Effector CD4-positive, alpha-beta T cell (primary cell): ENCODE measurements around the gene UHRF1.
"Not testable (repeated sequence)": the region's sequence is repeated elsewhere in the genome, so short reads cannot be mapped to it uniquely, and the experiment has no call there.

Experiments used
- DNase-seq: peaks from one replicate; pipeline ENCODE4 v3.0.0-alpha.2; 2020
- total RNA-seq: gene quantifications from one replicate; lab custom pipeline; 2026; lab: John Stamatoyannopoulos, UW

Gene UHRF1
- total RNA-seq, result 1.9 reads per million, percentile 2 among the genes with 10 or more reads in this experiment

DNA sequence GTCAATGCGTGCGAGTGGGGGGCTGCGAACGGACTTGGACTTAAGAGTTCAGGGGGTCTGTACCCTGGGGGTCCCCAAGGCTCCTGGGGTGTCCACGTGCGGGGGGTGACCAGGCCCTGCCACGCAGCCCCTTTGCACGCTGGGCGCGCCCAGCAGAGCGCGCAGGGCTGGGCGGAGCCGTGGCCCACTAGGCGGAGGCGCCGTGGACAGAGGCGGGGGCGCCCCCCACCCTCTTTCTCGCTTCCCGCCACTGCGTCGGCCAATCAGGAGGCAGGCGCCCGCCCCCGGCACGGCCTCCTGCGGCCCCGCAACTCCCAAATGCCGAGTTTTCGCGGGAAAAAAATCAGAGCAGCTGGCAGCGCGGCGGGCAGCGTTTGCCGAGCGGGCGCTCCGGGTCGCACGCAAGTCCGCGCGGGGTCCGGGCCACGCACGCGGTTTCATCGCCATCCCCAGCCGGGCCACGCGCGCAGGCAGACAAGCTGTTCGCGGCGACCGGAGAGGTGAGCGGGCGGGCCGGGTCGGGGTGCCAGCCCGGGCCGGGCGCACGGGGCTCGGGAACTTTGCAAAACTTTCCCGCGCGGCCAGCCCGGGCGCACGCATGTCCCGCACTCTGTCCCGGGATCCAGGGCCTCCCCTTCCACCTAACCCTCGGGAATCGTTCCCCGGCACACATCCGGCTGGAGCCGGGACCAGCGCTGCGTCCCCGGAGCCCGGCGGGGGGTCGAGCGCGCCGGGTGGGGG, at the start of gene UHRF1:
UHRF1 (plus strand) TSS at position 346 of the 741 bp plus-strand sequence. CDS start 1,385 bp downstream, outside the sequence.
- DNase-seq, result no peak

DNA sequence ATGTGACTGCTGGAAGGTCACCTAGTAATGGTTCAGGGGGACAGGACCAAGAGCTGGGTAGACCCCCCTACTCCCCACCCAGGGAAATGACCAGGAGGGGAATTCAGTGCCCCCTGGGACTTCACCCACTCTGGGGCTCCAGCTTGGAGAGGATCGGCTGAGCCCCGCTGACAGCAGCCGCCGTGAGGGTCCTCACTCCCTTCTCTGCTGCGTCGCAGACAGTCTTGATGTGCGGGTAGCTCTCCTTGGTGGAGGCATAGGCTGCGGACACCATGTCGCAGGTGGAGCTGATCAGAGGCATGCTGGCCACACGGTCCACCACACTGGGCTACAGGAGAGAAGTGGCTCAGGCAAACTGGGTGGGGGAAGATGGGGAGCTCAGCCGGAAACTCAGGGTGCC, 49.6 kb upstream of the UHRF1 start:
- no peak for DNase-seq

DNA sequence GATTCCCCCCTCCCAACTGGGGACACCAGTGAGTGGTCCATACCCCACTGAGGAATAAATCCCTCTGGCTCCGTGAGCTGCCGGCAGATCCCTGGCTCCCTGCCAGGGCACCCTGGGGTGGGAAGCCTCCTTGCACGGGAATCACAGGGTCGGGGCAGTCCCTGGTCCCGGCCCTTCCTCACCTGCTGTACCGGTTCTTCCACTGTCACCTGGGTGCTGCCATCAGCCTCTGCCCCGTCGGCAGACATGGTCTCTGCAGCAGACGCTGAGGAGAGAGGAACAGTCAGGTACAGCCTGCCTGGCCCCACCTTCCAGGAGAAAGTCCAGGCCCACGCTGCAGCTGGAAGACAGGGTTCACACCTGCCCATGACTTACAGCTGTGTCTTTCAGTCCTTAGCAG, 48.2 kb upstream of the UHRF1 start:
- DNase-seq, result no peak

DNA sequence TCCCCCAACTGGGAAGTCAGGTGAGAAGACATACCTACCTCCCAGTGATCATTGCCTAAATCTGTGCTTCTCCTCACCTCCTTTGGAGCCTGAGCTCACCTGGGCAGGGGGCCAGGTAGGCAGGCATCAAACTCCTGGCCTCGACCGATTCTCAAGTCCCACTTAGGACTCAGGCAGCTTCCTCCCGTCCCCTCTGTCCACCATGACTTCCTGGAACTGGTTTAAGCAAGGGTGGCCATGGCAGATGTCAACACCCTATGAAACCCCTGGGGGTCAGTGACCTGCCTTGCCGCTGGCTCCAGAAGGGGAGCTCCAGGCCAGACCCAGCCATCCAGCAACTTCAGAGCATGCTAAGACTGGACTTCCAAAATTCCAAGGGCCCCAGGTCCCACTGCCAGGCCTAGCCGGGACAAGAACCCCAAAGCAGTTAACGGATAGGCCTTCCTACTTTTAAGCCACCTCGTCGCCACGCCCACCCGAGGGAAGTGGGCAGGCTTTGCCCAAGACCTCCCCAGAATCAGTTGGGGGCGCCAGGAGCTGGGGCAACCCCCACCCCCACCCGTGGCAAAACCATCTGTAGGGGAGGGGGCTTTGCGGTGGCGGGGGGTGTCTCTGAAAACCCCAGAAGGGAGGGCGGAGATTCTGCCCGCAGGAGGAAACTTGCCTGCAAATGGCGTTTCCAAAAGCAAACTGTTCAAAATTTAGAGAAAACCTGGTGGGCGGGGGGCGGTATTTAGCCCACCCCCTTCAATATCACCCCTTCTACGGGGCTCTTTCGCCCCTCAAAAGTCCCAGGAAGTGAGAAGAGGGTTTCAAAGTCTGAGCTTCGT, 42.5 kb upstream of the UHRF1 start:
- peak; percentile 29 for DNase-seq

DNA sequence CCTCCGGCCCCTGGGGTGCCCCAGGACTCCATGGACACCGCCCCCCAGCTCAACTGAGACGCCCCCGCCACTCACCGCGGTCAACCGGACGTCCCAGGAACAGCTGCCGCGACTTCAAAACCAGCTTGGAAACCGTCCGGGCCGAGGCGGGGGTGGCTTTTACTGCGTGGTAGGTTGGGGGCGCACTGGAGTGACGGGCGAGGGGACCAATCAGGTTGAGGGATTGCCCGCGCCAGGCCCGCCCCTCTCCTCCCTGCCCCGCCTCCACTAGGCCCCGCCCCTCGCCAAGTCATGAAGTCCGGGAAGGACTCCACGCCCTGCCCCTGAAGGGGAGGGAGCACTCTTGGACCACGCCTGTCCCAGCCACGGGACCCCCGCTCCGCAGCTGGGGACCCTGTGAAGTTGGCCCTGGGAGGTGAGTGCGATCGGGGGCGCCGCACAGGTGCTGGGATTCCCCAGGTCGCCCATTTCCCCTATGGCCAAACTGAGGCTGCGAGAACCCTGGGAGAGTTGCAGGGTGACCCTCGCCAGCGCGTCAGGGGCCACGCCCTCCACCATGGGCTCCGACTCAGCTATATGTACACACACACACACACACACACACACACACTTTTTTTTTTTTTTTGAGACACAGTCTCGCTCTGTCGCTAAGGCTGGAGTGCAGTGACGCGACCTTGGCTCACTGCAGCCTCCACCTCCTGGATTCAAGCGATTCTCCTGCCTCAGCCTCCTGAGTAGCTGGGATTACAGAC, 41.6 kb upstream of the UHRF1 start, which contains the start of gene PLIN3:
PLIN3 (minus strand) TSS at position 134 of the 752 bp plus-strand sequence. CDS start 6,273 bp downstream, outside the sequence.
- peak; percentile 84 for DNase-seq

DNA sequence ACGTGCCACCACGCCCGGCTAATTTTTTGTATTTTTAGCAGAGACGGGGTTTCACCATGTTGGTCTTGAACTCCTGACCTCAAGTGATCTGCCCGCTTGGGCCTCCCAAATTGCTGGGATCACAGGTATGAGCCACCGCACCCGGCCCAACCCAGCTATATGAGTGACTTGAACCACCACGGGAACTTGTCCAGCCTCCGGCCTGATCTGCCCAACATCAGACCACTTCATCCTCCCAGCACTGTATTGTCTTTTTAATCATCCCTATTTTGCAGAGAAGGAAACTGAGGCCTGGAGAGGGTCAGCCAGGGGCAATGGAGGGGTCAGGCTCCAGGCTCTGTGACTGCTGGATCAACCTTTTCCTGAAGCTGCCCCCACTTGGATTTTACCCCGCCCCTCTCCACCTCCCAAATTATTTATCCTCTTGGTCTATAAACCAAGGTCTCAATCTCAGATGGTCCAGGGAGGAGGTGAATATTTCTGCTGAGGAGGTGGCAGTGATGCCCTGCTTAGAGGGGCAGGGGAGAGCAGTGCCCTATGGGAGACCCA, 40.9 kb upstream of the UHRF1 start:
- no peak for DNase-seq

DNA sequence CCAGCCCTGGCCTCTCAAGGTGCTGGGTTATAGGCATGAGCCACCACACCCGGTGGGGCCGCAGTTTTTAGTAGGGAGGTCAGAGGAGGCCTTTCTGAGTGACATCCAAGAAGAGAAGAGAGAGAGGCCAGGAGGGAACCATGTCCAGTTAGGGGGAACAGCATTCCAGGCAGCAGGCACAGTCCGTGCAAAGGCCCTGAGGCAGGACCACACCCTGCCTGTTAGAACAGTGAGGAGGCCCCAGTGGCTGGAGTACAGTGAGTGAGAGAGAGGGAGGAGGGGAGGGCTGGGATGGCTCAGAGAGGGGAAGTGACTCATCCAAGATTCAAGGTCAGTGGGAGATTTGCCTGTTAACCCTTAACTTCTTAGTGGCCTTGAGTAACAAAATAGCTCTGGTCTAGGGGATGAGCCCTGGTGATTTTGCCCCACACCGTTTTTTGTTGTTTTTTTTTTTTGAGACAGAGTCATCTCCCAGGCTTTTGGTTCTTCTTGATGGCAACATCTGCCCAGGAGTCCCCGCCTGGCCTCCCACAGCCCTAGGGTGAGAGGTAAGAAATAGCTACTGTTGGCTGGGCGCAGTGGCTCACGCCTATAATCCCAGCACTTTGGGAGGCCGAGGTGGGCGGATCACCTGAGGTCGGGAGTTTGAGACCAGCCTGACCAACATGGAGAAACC, 39.1 kb upstream of the UHRF1 start:
- DNase-seq, result no peak

DNA sequence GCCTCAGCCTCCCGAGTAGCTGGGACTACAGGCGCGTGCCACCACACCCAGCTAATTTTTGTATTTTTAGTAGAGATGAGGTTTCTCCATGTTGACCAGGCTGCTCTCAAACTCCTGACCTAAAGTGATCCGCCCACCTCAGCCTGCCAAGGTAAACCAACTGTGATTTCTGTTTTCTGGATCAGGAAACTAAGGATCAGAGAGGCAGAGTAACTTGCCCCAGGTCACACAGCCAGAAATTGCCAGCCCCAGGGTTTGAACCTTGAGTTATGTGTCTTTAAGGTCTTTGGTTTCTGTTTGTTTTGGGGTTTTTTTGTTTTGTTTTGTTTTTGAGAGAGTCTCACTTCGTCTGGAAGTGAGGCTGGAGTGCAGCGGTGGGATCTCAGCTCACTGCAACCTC, 37.6 kb upstream of the UHRF1 start:
- DNase-seq, result no peak

DNA sequence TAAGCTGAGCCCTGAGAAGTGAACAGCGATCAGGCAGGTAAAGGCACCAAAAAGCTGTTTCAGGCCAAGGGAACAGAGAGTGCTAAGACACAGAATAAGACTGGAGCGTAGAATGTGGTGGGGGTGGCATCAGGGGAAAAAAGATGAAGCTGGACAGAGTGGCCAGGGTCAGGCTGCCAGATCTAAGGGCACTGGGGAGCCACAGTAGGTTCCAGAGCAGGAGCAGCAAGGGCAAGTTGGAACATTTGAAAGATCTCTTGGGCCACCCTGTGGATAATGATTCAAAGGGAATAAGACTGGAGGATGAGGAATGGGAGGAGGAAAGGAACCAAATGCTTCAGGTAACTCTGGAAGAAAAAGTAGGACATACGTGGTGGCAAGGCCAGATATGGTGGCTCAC, 35.4 kb upstream of the UHRF1 start:
- no peak for DNase-seq

DNA sequence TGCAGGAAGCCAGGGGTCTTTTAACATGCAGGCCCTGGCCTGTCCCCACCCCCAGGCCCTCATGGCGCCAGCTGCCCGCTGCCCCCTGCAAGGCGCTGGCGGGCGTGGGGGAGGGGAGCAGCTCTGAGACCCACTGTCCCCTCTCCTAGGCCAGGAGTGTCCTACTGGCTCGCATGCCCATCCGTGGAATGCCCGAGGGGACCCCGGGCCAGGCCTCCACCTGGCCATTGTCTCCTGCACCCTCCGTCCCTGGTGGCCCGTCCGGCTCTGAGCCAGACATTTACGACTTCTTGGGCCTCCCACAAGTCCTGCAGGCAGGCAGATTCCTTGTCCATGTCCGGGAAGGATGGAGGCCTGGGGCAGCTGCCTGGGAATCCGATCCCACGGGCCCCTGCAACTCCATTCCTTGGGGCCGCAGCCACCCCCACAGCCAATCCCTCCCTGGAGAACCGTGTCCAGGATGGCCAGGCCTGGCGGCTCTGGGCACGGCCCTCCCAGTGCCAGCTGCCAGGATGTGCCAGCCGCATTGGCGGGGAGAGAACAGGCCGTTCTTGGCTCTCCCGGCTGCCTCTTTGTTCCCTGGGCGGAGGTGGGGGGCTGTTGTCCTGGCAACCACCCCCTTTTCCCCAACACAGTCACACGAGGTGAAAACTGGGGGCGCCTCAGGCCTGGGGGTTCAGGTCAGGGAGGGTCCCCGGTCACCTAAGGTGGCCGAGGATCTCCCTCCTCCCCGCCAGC, 31.4 kb upstream of the UHRF1 start:
- DNase-seq, result no peak

DNA sequence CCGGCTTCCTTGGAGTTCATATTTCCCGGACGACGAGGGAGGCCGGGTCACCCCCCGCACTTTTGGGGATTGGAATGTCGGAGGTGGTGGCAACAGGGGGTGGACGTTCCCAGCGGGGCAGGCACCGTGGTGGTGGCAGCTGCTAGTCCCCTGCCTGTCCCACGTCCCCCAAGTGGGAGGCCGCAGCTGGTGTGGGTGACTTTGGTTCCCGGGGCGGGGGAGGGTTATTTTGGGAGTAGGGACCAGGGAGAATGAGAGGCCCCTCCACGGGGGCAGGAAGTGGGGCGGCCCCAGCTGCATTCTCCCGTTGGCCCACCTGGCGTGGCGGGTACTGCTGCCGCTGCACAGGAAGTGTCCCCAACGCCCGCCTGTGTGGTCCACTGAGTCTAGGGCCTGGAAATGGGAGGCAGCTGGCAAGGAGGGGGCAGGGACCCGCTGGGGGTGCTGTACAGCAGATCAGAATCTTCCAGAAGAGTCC, 30.8 kb upstream of the UHRF1 start:
- no peak for DNase-seq

DNA sequence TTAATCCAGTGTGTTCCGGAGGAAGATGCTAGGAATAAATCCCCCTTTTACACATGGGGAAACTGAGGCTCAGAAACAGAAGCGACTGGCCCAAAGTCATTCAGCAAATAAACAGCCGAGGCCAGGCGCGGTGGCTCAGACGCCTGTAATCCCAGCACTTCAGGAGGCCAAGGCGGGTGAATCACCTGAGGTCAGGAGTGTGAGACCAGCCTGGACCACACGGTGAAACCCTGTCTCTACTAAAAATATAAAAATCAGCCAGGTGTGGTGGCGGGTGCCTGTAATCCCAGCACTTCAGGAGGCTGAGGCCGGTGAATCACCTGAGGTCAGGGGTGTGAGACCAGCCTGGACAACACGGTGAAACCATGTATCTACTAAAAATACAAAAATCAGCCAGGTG, 30.3 kb upstream of the UHRF1 start:
- no peak for DNase-seq

DNA sequence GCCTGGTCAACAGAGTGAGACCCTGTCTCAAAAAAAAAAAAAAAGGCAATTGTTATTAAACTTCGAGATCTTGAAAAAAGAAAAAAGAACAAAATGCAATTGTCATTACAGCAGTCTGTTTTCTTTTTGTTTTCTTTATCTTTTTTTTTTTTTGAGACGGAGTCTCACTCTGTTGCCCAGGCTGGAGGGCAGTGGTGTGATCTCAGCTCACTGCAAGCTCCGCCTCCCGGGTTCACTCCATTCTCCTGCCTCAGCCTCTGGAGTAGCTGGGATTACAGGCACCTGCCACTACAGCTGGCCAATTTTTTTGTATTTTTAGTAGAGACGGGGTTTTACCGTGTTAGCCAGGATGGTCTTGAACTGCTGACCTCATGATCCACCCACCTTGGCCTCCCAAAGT, 26.4 kb upstream of the UHRF1 start:
- DNase-seq, result not testable (repeated sequence)

DNA sequence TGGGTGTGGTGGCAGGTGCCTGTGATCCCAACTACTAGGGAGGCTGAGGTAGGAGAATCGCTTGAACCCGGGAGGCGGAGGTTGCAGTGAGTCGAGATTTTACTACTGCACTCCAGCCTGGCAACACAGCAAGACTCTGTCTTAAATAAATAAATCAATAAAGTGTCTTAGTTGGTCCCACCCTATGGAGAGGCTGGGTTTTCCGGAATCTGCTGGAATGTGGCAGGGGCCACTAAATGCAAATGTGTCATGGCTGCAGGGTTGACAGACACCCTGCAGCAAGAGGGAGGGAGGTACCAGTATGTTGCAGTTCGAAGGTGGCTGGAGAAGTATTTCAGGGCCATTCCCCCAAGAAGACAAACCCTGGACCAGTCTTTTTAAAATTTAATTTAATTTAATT, 24.3 kb upstream of the UHRF1 start:
- DNase-seq, result not testable (repeated sequence)

DNA sequence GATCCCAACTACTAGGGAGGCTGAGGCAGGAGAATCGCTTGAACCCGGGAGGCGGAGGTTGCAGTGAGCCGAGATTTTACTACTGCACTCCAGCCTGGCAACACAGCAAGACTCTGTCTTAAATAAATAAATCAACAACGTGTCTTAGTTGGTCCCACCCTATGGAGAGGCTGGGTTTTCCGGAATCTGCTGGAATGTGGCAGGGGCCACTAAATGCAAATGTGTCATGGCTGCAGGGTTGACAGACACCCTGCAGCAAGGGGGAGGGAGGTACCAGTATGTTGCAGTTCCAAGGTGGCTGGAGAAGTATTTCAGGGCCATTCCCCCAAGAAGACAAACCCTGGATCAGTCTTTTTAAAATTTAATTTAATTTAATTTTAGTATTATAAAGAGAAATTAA, 21.5 kb upstream of the UHRF1 start:
- not testable (repeated sequence) for DNase-seq

DNA sequence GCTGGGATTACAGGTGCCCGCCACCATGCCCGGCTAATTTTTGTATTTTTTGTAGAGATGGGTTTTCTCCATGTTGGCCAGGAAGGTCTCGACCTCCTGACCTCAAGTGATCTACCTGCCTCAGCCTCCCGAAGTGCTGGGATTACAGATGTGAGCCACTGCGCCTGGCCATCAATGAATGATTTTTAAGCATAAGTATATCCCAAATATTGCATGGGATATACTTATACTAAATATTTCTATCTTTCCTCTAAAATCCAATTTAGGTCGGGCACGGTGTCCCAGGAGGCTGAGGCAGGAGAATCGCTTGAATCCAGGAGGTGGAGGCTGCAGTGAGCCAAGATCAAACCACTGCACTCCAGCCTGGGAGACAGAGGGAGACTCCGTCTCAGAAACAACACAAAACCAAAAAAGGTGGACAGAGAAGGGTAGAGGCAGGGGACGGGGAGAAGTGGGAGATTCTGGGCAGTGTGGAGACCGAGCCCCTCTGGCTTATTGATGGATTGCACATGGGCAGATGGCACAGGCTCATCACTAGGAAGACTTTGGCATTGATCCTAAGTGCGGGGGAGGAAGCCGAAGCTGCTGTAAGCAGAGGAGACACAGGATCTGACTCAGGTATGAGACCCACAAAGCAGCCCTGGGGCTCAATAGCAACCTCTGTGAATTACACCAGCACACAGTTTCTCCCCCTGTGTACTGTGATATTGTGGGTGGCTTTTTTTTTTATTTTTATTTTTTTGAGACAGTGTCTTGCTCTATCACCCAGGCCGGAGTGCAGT, 20.1 kb upstream of the UHRF1 start:
- no peak for DNase-seq

DNA sequence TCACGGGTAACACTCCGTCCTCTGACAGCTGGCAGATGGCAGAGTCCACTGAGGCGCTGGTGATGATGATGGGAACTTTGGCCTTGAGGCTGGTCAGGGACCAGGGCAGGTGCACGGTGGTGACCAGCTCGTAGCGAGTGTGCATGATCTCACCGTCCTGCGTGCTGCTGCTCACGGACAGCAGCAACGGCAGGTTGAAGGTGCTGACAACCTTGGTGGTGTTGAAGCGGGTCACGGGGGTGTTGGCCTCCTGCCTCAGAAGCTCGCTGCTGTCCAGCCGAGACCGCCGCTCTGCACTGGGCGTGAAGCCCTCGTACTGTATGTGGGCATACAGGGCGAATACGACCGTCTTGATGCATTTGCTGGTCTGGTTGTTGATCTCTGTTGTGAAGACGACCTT, 18.2 kb upstream of the UHRF1 start:
- DNase-seq, result no peak

DNA sequence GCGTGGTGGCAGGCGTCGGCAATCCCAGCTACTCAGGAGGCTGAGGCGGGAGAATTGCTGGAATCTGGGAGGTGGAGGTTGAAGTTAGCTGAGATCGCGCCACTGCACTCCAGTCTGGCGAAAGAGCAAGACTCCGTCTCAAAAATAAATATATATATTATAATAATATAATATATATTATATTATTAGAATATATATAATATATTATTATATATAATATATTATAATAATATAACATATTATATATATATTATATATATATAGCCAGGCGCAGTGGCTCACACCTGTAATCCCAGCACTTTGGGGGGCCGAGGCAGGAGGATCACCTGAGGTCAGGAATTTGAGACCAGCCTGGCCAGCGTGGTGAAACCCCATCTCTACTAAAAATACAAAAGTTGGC, 16.3 kb upstream of the UHRF1 start:
- DNase-seq, result not testable (repeated sequence)

DNA sequence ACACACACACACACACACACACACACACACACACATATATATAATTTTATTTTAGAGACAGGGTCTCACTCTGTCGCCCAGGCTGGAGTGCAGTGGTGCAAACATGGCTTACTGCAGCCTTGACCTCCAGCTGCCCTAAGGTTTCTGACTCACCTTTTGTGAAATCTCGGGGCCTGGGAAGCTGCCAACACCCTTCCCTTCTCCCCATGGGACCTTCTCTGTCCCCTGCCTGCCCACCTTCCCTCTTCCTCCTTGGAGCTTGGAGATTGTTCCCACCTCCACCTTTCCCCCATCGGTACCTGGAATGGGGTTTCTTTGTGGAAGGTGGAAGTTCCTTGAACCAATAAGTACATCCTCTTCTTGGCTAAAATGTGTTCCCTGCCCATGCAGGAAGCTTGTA, 12.9 kb upstream of the UHRF1 start:
- no peak for DNase-seq

DNA sequence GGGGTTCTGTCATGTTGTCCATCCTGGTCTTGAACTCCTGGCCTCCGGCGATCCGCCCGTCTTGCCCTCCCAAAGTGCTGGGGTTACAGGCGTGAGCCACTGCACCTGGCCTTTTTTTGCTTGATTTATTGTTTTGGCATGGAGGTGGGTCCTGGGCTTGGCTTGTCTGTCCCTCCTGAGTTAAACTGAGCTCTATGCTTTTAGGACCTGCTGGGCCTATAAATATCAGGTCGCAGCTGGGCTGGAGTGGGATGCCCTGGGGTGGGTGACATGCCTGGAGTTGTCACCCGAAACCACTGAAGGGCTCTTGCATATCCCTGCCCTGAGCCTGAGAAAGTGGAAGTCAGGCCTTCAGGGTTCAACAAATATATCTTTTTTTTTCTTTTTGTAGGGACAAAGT, 12.2 kb upstream of the UHRF1 start:
- no peak for DNase-seq

DNA sequence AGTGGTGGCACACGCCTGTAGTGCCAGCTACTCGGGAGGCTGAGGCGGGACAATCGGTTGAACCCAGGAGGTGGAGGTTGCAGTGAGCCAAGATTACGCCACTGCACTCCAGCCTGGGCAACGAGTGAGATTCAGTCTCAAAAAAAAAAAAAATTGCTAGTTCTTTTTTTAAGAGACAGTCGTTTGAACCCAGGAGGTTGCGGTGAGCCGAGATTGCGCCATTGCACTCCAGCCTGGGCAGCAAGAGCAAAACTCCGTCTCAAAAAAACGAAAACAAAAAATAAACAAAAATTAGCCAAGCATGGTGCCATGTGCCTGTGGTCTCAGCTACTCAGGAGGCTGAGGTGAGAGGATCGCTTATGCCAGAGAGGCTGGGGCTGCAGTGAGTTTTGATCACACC, 8.4 kb upstream of the UHRF1 start:
- not testable (repeated sequence) for DNase-seq
